K562 (cell line): ENCODE data around the gene NR0B2. TPM values are rescaled to one million over a fixed set of nuclear protein-coding genes. Genes with fewer than 3 reads are reported as not detected.

Source experiments
- ARID1B ChIP-seq: fragments of 450-650 bp; IDR thresholded peaks from 2 replicates; pipeline ENCODE4 v1.6.1; 2016; ENCODE audit warnings: antibody characterized with exemption, mild to moderate bottlenecking, inconsistent platforms
- CBFA2T3 ChIP-seq: fragments of 450-650 bp; IDR thresholded peaks from 2 replicates; pipeline ENCODE4 v1.6.1; 2017
- ETS2 ChIP-seq: IDR thresholded peaks from 2 replicates; pipeline ENCODE4 v1.6.1; 2016; ENCODE audit warnings: borderline replicate concordance, missing genetic modification characterization, mild to moderate bottlenecking, moderate library complexity, missing compliant biosample characterization; ENCODE audit not compliant: poor library complexity, severe bottlenecking
- STAT5A ChIP-seq: IDR thresholded peaks from 2 replicates; pipeline ENCODE4 v1.6.1; 2012; ENCODE audit warnings: low read length, inconsistent platforms, borderline replicate concordance
- ZNF217 ChIP-seq: sonication (generic); formaldehyde crosslinking; IDR thresholded peaks from 2 replicates; pipeline ENCODE4 v1.8.0; 2022; ENCODE audit warnings: mild to moderate bottlenecking, missing genetic modification reagents
- ZNF239 ChIP-seq: fragments of 250-450 bp; sonication (Bioruptor Pico); IDR thresholded peaks from 2 replicates; pipeline ENCODE4 v1.4.0; 2020; ENCODE audit warnings: mild to moderate bottlenecking
- polyA plus RNA-seq, 8 experiments: library from polyadenylated mRNA; depleted of rRNA in 4 of 8; stranded (reverse) in 5 of 8; unstranded in 3 of 8; fragments of >200 nt; fragmentation: Nextera tagmentation in 2 of 8; fragmentation: Illumina TruSeq in 1 of 8; extraction: Ambion mirVana in 2 of 8; extraction: Trizol in 1 of 8; gene quantifications; 2 replicates each; pipeline versions ENCODE4 v1.2.1 to v1.2.3, GENCODE V29; 2011 to 2014; ENCODE audit warnings: inconsistent platforms in 1 of 8, missing spikeins in 1 of 8
- total RNA-seq, 7 experiments: library from RNA; depleted of rRNA in 6 of 7; stranded (reverse); fragments of >200 nt in 6 of 7; fragmentation: Illumina TruSeq in 2 of 7; extraction: Trizol in 2 of 7; gene quantifications; 2 replicates each; pipeline versions ENCODE4 v1.2.1 to v1.2.3, GENCODE V29; 2011 to 2021; ENCODE audit warnings: low replicate concordance in 1 of 7
- TF ChIP-seq, protein P1 (sequence below): sonication (generic); formaldehyde crosslinking; IDR thresholded peaks from 2 replicates; pipeline ENCODE4 v1.8.0; 2022; ENCODE audit warnings: mild to moderate bottlenecking, missing genetic modification reagents
- TF ChIP-seq, protein P2 (sequence below): fragments of 200-800 bp; sonication (Bioruptor generic); IDR thresholded peaks from 2 replicates; pipeline ENCODE4 v1.6.1; 2017; ENCODE audit warnings: missing genetic modification characterization, missing compliant biosample characterization
- TF ChIP-seq, protein P3 (sequence below): fragments of 250-450 bp; sonication (Bioruptor Pico); IDR thresholded peaks from 2 replicates; pipeline ENCODE4 v1.5.1; 2021; ENCODE audit warnings: mild to moderate bottlenecking

NR0B2 gene
- total and polyA plus RNA-seq, 9 of the 15 experiments (the other 6 are each of a cell fraction or from before 2014, with no cell fraction given) = not detected

DNA sequence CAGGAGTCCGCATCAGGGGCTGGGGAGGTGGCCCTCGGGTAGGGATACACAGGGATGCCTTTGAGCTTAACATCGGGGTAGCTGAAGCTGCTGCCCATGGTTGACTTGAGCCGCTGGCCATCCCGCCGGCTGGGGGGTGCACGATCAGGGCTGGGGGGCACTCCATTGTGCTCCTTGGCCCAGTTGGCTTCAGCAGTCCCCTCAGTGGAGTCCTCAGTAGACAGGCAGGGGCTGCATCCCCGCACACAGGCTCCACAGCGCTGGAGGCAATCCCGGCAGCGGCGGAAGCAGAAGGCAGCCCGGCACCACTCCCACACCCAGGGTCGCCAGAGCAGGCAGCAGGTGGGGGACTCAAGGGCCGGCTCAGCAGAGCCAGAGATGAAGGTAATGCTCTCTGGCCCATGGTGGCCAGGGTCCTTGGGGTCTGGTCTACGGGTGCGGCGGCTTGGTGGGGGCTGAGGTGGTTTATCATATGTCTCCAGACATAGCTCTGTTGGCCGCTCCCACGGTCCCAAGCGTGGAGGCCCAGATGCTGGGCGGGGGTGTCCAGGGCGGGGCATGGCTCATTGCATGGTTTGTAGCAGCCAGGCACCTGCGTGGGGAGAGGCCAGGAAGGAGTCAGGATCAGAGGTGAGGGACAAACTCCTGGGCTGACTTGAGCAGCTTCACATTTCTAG lies 38.2 kb upstream of the NR0B2 start (continued):
- peak; percentile 87 for TF ChIP-seq CBFA2T3
- peak; percentile 78 for TF ChIP-seq ARID1B
- no peak for TF ChIP-seq ZNF217 (CRISPR knock-in tag)
- TF ChIP-seq, protein P1, sequence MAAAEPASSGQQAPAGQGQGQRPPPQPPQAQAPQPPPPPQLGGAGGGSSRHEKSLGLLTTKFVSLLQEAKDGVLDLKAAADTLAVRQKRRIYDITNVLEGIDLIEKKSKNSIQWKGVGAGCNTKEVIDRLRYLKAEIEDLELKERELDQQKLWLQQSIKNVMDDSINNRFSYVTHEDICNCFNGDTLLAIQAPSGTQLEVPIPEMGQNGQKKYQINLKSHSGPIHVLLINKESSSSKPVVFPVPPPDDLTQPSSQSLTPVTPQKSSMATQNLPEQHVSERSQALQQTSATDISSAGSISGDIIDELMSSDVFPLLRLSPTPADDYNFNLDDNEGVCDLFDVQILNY (CRISPR knock-in tag) = no peak
- TF ChIP-seq, protein P2, sequence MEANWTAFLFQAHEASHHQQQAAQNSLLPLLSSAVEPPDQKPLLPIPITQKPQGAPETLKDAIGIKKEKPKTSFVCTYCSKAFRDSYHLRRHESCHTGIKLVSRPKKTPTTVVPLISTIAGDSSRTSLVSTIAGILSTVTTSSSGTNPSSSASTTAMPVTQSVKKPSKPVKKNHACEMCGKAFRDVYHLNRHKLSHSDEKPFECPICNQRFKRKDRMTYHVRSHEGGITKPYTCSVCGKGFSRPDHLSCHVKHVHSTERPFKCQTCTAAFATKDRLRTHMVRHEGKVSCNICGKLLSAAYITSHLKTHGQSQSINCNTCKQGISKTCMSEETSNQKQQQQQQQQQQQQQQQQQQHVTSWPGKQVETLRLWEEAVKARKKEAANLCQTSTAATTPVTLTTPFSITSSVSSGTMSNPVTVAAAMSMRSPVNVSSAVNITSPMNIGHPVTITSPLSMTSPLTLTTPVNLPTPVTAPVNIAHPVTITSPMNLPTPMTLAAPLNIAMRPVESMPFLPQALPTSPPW (CRISPR knock-in tag) = peak; percentile 58
- TF ChIP-seq ZNF239 (CRISPR knock-in tag) = no peak
- no peak for TF ChIP-seq ETS2 (tag)
- TF ChIP-seq, protein P3, sequence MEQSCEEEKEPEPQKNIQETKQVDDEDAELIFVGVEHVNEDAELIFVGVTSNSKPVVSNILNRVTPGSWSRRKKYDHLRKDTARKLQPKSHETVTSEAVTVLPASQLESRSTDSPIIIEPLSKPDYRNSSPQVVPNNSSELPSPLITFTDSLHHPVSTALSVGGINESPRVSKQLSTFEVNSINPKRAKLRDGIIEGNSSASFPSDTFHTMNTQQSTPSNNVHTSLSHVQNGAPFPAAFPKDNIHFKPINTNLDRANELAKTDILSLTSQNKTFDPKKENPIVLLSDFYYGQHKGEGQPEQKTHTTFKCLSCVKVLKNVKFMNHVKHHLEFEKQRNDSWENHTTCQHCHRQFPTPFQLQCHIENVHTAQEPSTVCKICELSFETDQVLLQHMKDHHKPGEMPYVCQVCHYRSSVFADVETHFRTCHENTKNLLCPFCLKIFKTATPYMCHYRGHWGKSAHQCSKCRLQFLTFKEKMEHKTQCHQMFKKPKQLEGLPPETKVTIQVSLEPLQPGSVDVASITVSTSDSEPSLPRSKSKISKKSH (CRISPR knock-in tag) = no peak
- TF ChIP-seq STAT5A = peak; percentile 43; the same call in 1 of the 2 replicates
